GM12874 (cell line): ENCODE data around the gene RAD51B.

Experiments used
- TF ChIP-seq, protein P1 (sequence below): IDR thresholded peaks from 2 replicates; pipeline ENCODE4 v1.5.1; 2011; ENCODE audit warnings: low read depth, mild to moderate bottlenecking, control low read depth, low read length, moderate library complexity; ENCODE audit not compliant: insufficient read depth

The RAD51B gene

DNA sequence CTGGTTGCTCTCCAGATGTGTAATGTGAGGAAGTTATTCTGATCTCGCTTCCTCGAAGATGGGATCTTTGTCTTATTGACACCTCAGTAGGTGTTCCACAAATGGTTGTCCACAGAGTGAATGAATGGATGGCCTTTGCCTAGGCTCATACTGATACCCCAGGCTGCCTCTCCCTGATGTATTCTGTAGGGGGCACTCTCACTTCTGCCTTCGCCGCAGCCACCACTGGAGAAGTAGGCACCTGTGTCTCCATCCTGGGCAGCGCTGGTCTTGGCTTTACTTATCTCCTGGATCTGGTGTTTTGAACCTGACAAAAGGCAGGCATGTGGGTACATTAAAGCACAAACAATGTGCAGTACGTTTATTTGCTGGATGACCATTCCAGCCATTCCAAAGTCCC, 891.2 kb downstream of the RAD51B start:
- TF ChIP-seq, protein P1, sequence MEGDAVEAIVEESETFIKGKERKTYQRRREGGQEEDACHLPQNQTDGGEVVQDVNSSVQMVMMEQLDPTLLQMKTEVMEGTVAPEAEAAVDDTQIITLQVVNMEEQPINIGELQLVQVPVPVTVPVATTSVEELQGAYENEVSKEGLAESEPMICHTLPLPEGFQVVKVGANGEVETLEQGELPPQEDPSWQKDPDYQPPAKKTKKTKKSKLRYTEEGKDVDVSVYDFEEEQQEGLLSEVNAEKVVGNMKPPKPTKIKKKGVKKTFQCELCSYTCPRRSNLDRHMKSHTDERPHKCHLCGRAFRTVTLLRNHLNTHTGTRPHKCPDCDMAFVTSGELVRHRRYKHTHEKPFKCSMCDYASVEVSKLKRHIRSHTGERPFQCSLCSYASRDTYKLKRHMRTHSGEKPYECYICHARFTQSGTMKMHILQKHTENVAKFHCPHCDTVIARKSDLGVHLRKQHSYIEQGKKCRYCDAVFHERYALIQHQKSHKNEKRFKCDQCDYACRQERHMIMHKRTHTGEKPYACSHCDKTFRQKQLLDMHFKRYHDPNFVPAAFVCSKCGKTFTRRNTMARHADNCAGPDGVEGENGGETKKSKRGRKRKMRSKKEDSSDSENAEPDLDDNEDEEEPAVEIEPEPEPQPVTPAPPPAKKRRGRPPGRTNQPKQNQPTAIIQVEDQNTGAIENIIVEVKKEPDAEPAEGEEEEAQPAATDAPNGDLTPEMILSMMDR: 0 out of 2 replicates have a peak, but pooled peaks have one; percentile 2

- TF ChIP-seq, protein P1: no peak
Measured at GRCh38 chr14:68711561-68712309, 892.2 kb downstream of the RAD51B start.

GRCh38 chr14:68712703-68713370, 893.3 kb downstream of the RAD51B start:
- TF ChIP-seq, protein P1: no peak

- TF ChIP-seq, protein P1: no peak
Measured at GRCh38 chr14:68713782-68714181, 894.2 kb downstream of the RAD51B start.

GRCh38 chr14:68714991-68715924, 895.7 kb downstream of the RAD51B start:
- TF ChIP-seq, protein P1: no peak

DNA sequence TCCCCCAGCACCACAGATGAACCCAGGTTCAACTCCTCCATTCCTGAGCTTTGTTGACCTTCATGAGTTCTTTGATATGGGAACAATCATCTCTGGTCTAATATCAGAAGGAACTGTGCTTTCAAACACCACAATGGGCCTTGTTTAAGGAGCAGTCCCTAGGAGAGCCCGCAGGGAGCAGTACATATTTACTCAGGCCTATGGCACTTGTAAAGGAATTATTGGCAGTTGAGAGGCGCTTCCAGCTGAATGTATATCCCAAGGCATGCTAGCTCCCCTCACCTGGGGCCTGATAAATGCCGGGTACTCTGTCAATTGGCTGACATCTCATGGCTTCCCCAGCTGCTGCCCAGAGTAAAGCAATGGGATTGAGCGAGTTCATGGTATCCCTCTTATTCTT, 897.1 kb downstream of the RAD51B start:
- TF ChIP-seq, protein P1: no peak
